HepG2 (cell line): ENCODE measurements around the gene TRAF5. TPM values are rescaled to one million over a fixed set of nuclear protein-coding genes. Genes with fewer than 3 reads are reported as not detected.
"Not testable (repeated sequence)": the region's sequence is repeated elsewhere in the genome, so short reads cannot be mapped to it uniquely, and the experiment has no call there.

Experiments used
- ATAC-seq: fragments of 200-7000 bp; cut with Tn5 transposase; 3 replicates; pipeline ENCODE4 v1.9.1; 2020; ENCODE audit warnings: mild to moderate bottlenecking, moderate library complexity
- BruUV-seq: library from RNA; stranded (reverse); fragments of 400-500 nt; replicated peaks from 2 replicates; lab custom pipeline; 2021; lab: Mats Ljungman, UMichigan
- CTCF ChIA-PET: fragments of 300-600 bp; formaldehyde crosslinking; extraction: SDS; loops from one replicate; lab custom pipeline; 2021; ENCODE audit warnings: low total read pairs, inconsistent platforms, low intra/inter-chr PET ratio; lab: Yijun Ruan, JAX
- POLR2A ChIA-PET: fragments of 350-600 bp; sonication (Branson Sonifier 250); formaldehyde crosslinking; loops from one replicate; lab custom pipeline; 2020; ENCODE audit warnings: antibody characterized with exemption, inconsistent platforms; lab: Yijun Ruan, JAX
- DNase-seq: peaks from one replicate; pipeline ENCODE4 v3.0.0-alpha.2; 2015; ENCODE audit warnings: low spot score
- FAIRE-seq: peaks from 3 replicates; lab custom pipeline; 2011; peaks lifted over from hg19 to GRCh38; lab: Jason Lieb, UNC
- H2AFZ ChIP-seq: one replicate; pipeline ENCODE4 v1.6.1; 2011; ENCODE audit warnings: low read length, inconsistent platforms
- H3K27ac ChIP-seq: fragments of 300-600 bp; 3 replicates; pipeline ENCODE4 v1.8.0; 2011; ENCODE audit warnings: mixed run types, mild to moderate bottlenecking, mixed read lengths, low read length, inconsistent platforms; ENCODE audit not compliant: insufficient read depth; ENCODE audit errors: extremely low read length
- H3K27me3 ChIP-seq, 2 experiments: fragments of 200-600 bp in 1 of 2; 2 replicates in 1 of 2; 3 replicates in 1 of 2; pipeline versions ENCODE4 v1.6.0 to v1.8.0; 2011; ENCODE audit warnings: low read length in 2 of 2, mild to moderate bottlenecking in 2 of 2, moderate library complexity in 2 of 2, inconsistent platforms in 1 of 2; ENCODE audit not compliant: insufficient read depth in 2 of 2, control insufficient read depth in 1 of 2
- H3K36me3 ChIP-seq, 2 experiments: fragments of 200-600 bp in 1 of 2; replicated peaks in 1 of 2; 2 replicates in 1 of 2; 3 replicates in 1 of 2; pipeline versions ENCODE4 v1.5.1 to v1.8.0; 2011; ENCODE audit warnings: low read length in 2 of 2, inconsistent platforms in 1 of 2; ENCODE audit not compliant: insufficient read depth in 2 of 2, control insufficient read depth in 1 of 2
- H3K4me1 ChIP-seq: 2 replicates; pipeline ENCODE4 v1.5.1; 2012; ENCODE audit warnings: low read length, inconsistent platforms; ENCODE audit not compliant: insufficient read depth
- H3K4me2 ChIP-seq: 2 replicates; pipeline ENCODE4 v1.6.0; 2011; ENCODE audit warnings: low read depth, low read length, inconsistent platforms
- H3K4me3 ChIP-seq, 3 experiments: fragments of 200-600 bp in 1 of 3; sonication (generic), shearing (Covaris generic) in 1 of 3; replicated peaks in 1 of 3; 2 replicates each; pipeline ENCODE4 v1.5.1; 2011 to 2016; ENCODE audit warnings: low read length in 3 of 3, inconsistent platforms in 2 of 3, low read depth in 2 of 3, mild to moderate bottlenecking in 2 of 3, control low read depth in 1 of 3, mixed read lengths in 1 of 3; ENCODE audit not compliant: insufficient read depth in 1 of 3
- H3K79me2 ChIP-seq: one replicate; pipeline ENCODE4 v1.6.1; 2011; ENCODE audit warnings: low read length, inconsistent platforms; ENCODE audit not compliant: insufficient read depth
- H3K9ac ChIP-seq: 2 replicates; pipeline ENCODE4 v1.6.0; 2011; ENCODE audit warnings: mild to moderate bottlenecking, low read depth, low read length, inconsistent platforms; ENCODE audit not compliant: insufficient read depth
- H3K9me3 ChIP-seq: 2 replicates; pipeline ENCODE4 v1.5.1; 2012; ENCODE audit warnings: mild to moderate bottlenecking, low read length
- H4K20me1 ChIP-seq: 2 replicates; pipeline ENCODE4 v1.6.0; 2011; ENCODE audit warnings: inconsistent platforms, mild to moderate bottlenecking, low read length, moderate library complexity; ENCODE audit not compliant: insufficient read depth
- AKAP8 ChIP-seq: sonication (generic); formaldehyde crosslinking; IDR thresholded peaks from 2 replicates; pipeline ENCODE4 v1.5.1; 2020; ENCODE audit warnings: mild to moderate bottlenecking, missing genetic modification reagents
- GPN1 ChIP-seq: sonication (generic); formaldehyde crosslinking; IDR thresholded peaks from 2 replicates; pipeline ENCODE4 v1.5.1; 2020; ENCODE audit warnings: missing genetic modification reagents, borderline replicate concordance
- HOXA5 ChIP-seq: sonication (generic); formaldehyde crosslinking; IDR thresholded peaks from 2 replicates; pipeline ENCODE4 v1.4.0; 2020; ENCODE audit warnings: missing genetic modification reagents
- MIXL1 ChIP-seq: IDR thresholded peaks from 2 replicates; pipeline ENCODE4 v1.6.1; 2016
- RAD51 ChIP-seq: fragments of 450-650 bp; IDR thresholded peaks from 2 replicates; pipeline ENCODE4 v1.6.1; 2016; ENCODE audit warnings: borderline replicate concordance
- SMARCC2 ChIP-seq: fragments of 450-650 bp; IDR thresholded peaks from 2 replicates; pipeline ENCODE4 v1.6.1; 2017; ENCODE audit warnings: antibody characterized with exemption, mild to moderate bottlenecking
- YY1 ChIP-seq: IDR thresholded peaks from 2 replicates; pipeline ENCODE4 v1.6.1; 2011; ENCODE audit warnings: low read length, low read depth, moderate library complexity, mild to moderate bottlenecking; ENCODE audit not compliant: insufficient read depth, insufficient replicate concordance
- ZBTB21 ChIP-seq: sonication (generic); formaldehyde crosslinking; IDR thresholded peaks from 2 replicates; pipeline ENCODE4 v1.4.0; 2020; ENCODE audit warnings: missing genetic modification reagents
- ZBTB34 ChIP-seq: sonication (generic); formaldehyde crosslinking; IDR thresholded peaks from 2 replicates; pipeline ENCODE4 v1.8.0; 2022; ENCODE audit warnings: mild to moderate bottlenecking, missing genetic modification reagents
- ZNF550 ChIP-seq: sonication (generic); formaldehyde crosslinking; IDR thresholded peaks from 2 replicates; pipeline ENCODE4 v1.4.0; 2020; ENCODE audit warnings: mild to moderate bottlenecking, missing genetic modification reagents, borderline replicate concordance
- ZNF577 ChIP-seq: sonication (generic); formaldehyde crosslinking; IDR thresholded peaks from 2 replicates; pipeline ENCODE4 v1.4.0; 2020; ENCODE audit warnings: mild to moderate bottlenecking, low read depth, missing genetic modification reagents, borderline replicate concordance
- WGBS: methylation state at CpG from one replicate; pipeline ENCODE4 v1.1.6; 2017; ENCODE audit warnings: low lambda C conversion rate; 5-methylcytosine and 5-hydroxymethylcytosine counted together
- in situ Hi-C: cut with HindIII; loops from 2 replicates; pipeline ENCODE4 v1.10.0; 2017; ENCODE audit warnings: low pct_unique_long_range_greater_than_20kb; ENCODE audit not compliant: extremely low pct_ligation_motif_present
- intact Hi-C: fragments of 100-400 bp; cut with micrococcal nuclease; formaldehyde crosslinking; loops from one replicate; pipeline ENCODE4 v1.10.0; 2022; ENCODE audit not compliant: unreplicated experiment
- polyA plus RNA-seq, 8 experiments: library from polyadenylated mRNA; depleted of rRNA in 3 of 8; stranded (reverse) in 7 of 8; unstranded in 1 of 8; fragments of >200 nt; fragmentation: Illumina TruSeq in 4 of 8; extraction: Trizol in 4 of 8; gene quantifications; 2 replicates each; pipeline versions ENCODE4 v1.2.1 to v1.2.3, GENCODE V29; 2011 to 2016; ENCODE audit warnings: low read depth in 4 of 8, missing spikeins in 1 of 8, mixed read lengths in 1 of 8; ENCODE audit not compliant: insufficient read depth in 1 of 8
- total RNA-seq, 5 experiments: library from RNA; depleted of rRNA; stranded (reverse); fragments of >200 nt; fragmentation: Illumina TruSeq; extraction: Trizol; gene quantifications; 2 replicates each; pipeline ENCODE4 v1.2.3, GENCODE V29; 2016; ENCODE audit warnings: low read depth in 1 of 5
- TF ChIP-seq, protein P1 (sequence below): sonication (generic); formaldehyde crosslinking; IDR thresholded peaks from 2 replicates; pipeline ENCODE4 v1.4.0; 2020; ENCODE audit warnings: missing genetic modification reagents, borderline replicate concordance

TRAF5 gene
- total and polyA plus RNA-seq, 2 of the 13 experiments (the other 11 are each of a cell fraction or from before 2014, with no cell fraction given): 0.27 to 1.6 TPM

GRCh38 chr1:211407749-211408148 lies 81.1 kb downstream of the TRAF5 start:
- TF ChIP-seq, protein P1, sequence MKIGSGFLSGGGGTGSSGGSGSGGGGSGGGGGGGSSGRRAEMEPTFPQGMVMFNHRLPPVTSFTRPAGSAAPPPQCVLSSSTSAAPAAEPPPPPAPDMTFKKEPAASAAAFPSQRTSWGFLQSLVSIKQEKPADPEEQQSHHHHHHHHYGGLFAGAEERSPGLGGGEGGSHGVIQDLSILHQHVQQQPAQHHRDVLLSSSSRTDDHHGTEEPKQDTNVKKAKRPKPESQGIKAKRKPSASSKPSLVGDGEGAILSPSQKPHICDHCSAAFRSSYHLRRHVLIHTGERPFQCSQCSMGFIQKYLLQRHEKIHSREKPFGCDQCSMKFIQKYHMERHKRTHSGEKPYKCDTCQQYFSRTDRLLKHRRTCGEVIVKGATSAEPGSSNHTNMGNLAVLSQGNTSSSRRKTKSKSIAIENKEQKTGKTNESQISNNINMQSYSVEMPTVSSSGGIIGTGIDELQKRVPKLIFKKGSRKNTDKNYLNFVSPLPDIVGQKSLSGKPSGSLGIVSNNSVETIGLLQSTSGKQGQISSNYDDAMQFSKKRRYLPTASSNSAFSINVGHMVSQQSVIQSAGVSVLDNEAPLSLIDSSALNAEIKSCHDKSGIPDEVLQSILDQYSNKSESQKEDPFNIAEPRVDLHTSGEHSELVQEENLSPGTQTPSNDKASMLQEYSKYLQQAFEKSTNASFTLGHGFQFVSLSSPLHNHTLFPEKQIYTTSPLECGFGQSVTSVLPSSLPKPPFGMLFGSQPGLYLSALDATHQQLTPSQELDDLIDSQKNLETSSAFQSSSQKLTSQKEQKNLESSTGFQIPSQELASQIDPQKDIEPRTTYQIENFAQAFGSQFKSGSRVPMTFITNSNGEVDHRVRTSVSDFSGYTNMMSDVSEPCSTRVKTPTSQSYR (CRISPR knock-in tag): peak; percentile 32; the same call in 1 of the 2 replicates
- POLR2A ChIA-PET: not testable (repeated sequence)

DNA sequence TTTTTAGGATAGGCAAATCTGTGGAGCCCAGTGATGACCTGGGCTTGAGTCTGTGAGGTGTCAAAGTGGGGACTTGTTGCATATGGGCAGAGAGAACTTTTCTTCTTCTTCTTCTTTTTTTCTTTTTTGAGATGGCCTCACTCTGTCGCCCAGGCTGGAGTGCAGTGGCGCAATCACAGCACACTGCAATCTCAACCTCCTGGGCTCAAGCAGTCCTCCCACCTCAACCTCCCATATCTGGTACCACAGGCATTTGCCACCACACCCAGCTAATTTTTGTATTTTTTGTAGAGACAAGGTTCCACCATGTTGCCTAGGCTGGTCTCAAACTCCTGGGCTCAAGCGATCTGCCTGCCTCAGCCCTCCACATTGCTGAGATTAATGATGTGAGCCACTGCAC lies 85.0 kb downstream of the TRAF5 start:
- Histone ChIP-seq H2AFZ (no peak overlapping the region), H3K4me1 (peaks cover 9% of the 10 kb centered on the region; the same call in 1 of the 2 replicates), H3K27ac (no peak overlapping the region), H3K27me3 (no peaks in the 10 kb centered on the region), H3K79me2 (no peaks in the 10 kb centered on the region), H3K9ac (no peak overlapping the region), H3K36me3 (no peaks in the 10 kb centered on the region), H3K9me3 (no peaks in the 10 kb centered on the region), H4K20me1 (no peaks in the 10 kb centered on the region), H3K4me2 (no peak overlapping the region), H3K4me3 (no peak overlapping the region)
- ATAC-seq: no peak
- ChIA-PET POLR2A (no interaction called here), CTCF (no interaction called here)
- intact Hi-C loops (no loop called here), in situ Hi-C loops (no loop called here)
- no TSS peak for BruUV-seq
- TF ChIP-seq SMARCC2 (no peak), GPN1 (CRISPR knock-in tag) (no peak), ZBTB21 (CRISPR knock-in tag) (no peak), ZNF550 (CRISPR knock-in tag) (no peak), HOXA5 (CRISPR knock-in tag) (no peak), ZNF577 (CRISPR knock-in tag) (no peak), ZBTB34 (CRISPR knock-in tag) (no peak), MIXL1 (CRISPR knock-in tag) (no peak), AKAP8 (CRISPR knock-in tag) (no peak), YY1 (no peak), RAD51 (no peak)
- no peak for FAIRE-seq
- no peak for DNase-seq
- 87% methylated on average over 3 of the region's 3 CpGs for WGBS

More at GRCh38 chr1:211407749-211408148, 81.1 kb downstream of the TRAF5 start:
- H3K4me2 ChIP-seq, H3K79me2 ChIP-seq, H3K27me3 ChIP-seq, CTCF ChIA-PET, ATAC-seq, intact Hi-C loops, BruUV-seq, DNase-seq, H3K36me3 ChIP-seq, H3K4me1 ChIP-seq, H3K4me3 ChIP-seq, FAIRE-seq, H2AFZ ChIP-seq, H3K9ac ChIP-seq, in situ Hi-C loops, H3K27ac ChIP-seq, H4K20me1 ChIP-seq, H3K9me3 ChIP-seq: not testable (repeated sequence)
- WGBS: 96% methylated on average over 5 of the region's 7 CpGs
